ENCODE data around the gene UTY.

- TF ChIP-seq TAF1 (IDR thresholded peaks at IDR 0.05; ENCODE audit: borderline replicate concordance, low read depth, low read length) (no peak), POLR2A (IDR thresholded peaks at IDR 0.05; ENCODE audit: low read depth, low read length) (no peak), POLR2AphosphoS5 (IDR thresholded peaks at IDR 0.05; ENCODE audit: low read depth, low read length) (no peak)
Observed at GRCh38 chrY:13299411-13299810, 180.4 kb downstream of the UTY start.

Measured in GM12892 (cell line).